H1 (cell line): ENCODE results near the gene PURA.

Experiments
- JUN ChIP-seq: IDR thresholded peaks from 2 replicates; pipeline ENCODE4 v1.6.1; 2011; ENCODE audit warnings: low read depth, mild to moderate bottlenecking, improper control_type of control experiment, low read length
- JUND ChIP-seq: IDR thresholded peaks from 2 replicates; pipeline ENCODE4 v1.6.1; 2011; ENCODE audit warnings: mild to moderate bottlenecking, improper control_type of control experiment, low read length
- NRF1 ChIP-seq: IDR thresholded peaks from 2 replicates; pipeline ENCODE4 v1.6.1; 2011; ENCODE audit warnings: mild to moderate bottlenecking, low read depth, low read length, improper control_type of control experiment
- POLR2A ChIP-seq, 2 experiments: IDR thresholded peaks; 1 replicate in 1 of 2; 2 replicates in 1 of 2; pipeline ENCODE4 v1.6.1; 2011; ENCODE audit warnings: low read depth in 2 of 2, low read length in 2 of 2, mild to moderate bottlenecking in 2 of 2; ENCODE audit errors: control extremely low read depth in 1 of 2
- RAD21 ChIP-seq, 2 experiments: IDR thresholded peaks in 1 of 2; conservative IDR thresholded peaks in 1 of 2; 2 replicates each; pipeline ENCODE4 v1.6.1; 2011; ENCODE audit warnings: low read depth in 2 of 2, low read length in 2 of 2, improper control_type of control experiment in 1 of 2, inconsistent platforms in 1 of 2, mild to moderate bottlenecking in 1 of 2, moderate library complexity in 1 of 2
- RNF2 ChIP-seq: fragments of 200-900, 300-1000 bp; sonication (generic); IDR thresholded peaks from 2 replicates; pipeline ENCODE4 v1.7.1; 2016; ENCODE audit warnings: borderline replicate concordance, low read depth, mild to moderate bottlenecking, antibody characterized with exemption, low read length; ENCODE audit not compliant: poor library complexity, severe bottlenecking; ENCODE audit errors: missing control alignments
- YY1 ChIP-seq: IDR thresholded peaks from 2 replicates; pipeline ENCODE4 v1.6.1; 2011; ENCODE audit warnings: low read depth, mild to moderate bottlenecking, low read length
- TF ChIP-seq, protein P1 (sequence below), 3 experiments: IDR thresholded peaks; 1 replicate in 2 of 3; 2 replicates in 1 of 3; pipeline versions ENCODE4 v1.5.1 to v1.6.1; 2011; ENCODE audit warnings: low read length in 3 of 3, mild to moderate bottlenecking in 3 of 3, inconsistent platforms in 2 of 3, low read depth in 1 of 3, moderate library complexity in 1 of 3; ENCODE audit not compliant: insufficient read depth in 1 of 3; ENCODE audit errors: control extremely low read depth in 1 of 3

DNA sequence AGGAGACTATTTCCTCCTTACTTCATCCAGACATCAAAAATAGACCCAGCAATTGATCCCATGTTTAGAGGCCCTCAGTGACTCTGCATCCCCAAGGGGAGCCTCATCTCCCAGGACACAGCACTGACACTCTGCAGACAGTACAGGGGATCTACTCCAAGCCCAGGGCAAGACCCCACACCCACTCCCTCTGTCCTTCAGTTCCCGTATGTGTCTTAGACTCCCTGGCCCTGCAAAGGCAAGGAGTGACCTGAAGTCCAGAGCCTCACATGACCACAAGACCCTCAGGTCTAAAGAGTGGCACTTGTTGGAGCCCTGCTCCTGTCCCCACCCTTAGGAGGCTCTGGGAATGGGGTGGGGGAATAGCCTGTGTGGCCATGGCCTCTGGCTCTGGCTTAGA, 33.6 kb downstream of the PURA start:
- no peak for TF ChIP-seq YY1
- no peak for TF ChIP-seq POLR2A (IDR thresholded peaks at IDR 0.05; ENCODE audit: control extremely low read depth in 1 of 2, low read depth in 2 of 2, low read length in 2 of 2)
- TF ChIP-seq, protein P1, sequence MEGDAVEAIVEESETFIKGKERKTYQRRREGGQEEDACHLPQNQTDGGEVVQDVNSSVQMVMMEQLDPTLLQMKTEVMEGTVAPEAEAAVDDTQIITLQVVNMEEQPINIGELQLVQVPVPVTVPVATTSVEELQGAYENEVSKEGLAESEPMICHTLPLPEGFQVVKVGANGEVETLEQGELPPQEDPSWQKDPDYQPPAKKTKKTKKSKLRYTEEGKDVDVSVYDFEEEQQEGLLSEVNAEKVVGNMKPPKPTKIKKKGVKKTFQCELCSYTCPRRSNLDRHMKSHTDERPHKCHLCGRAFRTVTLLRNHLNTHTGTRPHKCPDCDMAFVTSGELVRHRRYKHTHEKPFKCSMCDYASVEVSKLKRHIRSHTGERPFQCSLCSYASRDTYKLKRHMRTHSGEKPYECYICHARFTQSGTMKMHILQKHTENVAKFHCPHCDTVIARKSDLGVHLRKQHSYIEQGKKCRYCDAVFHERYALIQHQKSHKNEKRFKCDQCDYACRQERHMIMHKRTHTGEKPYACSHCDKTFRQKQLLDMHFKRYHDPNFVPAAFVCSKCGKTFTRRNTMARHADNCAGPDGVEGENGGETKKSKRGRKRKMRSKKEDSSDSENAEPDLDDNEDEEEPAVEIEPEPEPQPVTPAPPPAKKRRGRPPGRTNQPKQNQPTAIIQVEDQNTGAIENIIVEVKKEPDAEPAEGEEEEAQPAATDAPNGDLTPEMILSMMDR (IDR thresholded peaks at IDR 0.05; ENCODE audit: control extremely low read depth in 1 of 3, insufficient read depth in 1 of 3, low read depth in 1 of 3, low read length in 3 of 3), result no peak
- no peak for TF ChIP-seq NRF1
- no peak for TF ChIP-seq RNF2
- no peak for TF ChIP-seq JUN
- no peak for TF ChIP-seq JUND
- no peak for TF ChIP-seq RAD21 (IDR thresholded peaks at IDR 0.05 in 1 of 2, conservative IDR thresholded peaks at IDR 0.05 in 1 of 2; ENCODE audit: low read depth in 2 of 2, low read length in 2 of 2)
